Fibroblast of lung (primary cell): ENCODE results near the gene INTS14. TPM values are rescaled to one million over a fixed set of nuclear protein-coding genes. Genes with fewer than 3 reads are reported as not detected.

Source experiments
- DNase-seq, 2 donors: peaks; one replicate each; pipeline versions ENCODE4 v3.0.0 to v3.0.0-alpha.2; 2010; ENCODE audit warnings: low read depth in 2 of 2
- H2AFZ ChIP-seq: 2 replicates; pipeline ENCODE4 v1.5.1; 2012; ENCODE audit warnings: low read length, control low read depth, inconsistent platforms
- H3K27ac ChIP-seq: 2 replicates; pipeline ENCODE4 v1.5.1; 2011; ENCODE audit warnings: low read length, control low read depth; ENCODE audit not compliant: insufficient read depth
- H3K27me3 ChIP-seq: 2 replicates; pipeline ENCODE4 v1.5.1; 2011; ENCODE audit warnings: mild to moderate bottlenecking, low read length; ENCODE audit not compliant: control insufficient read depth, insufficient read depth
- H3K36me3 ChIP-seq: 2 replicates; pipeline ENCODE4 v1.5.1; 2011; ENCODE audit warnings: low read length; ENCODE audit not compliant: control insufficient read depth, insufficient read depth
- H3K4me1 ChIP-seq: 2 replicates; pipeline ENCODE4 v1.5.1; 2011; ENCODE audit warnings: low read length; ENCODE audit not compliant: control insufficient read depth, insufficient read depth; ENCODE audit errors: extremely low read depth
- H3K4me2 ChIP-seq: 2 replicates; pipeline ENCODE4 v1.5.1; 2011; ENCODE audit warnings: low read length, control low read depth; ENCODE audit not compliant: insufficient read depth; ENCODE audit errors: extremely low read depth
- H3K4me3 ChIP-seq, 4 experiments: fragments of 200-600 bp in 1 of 4; sonication (generic) in 1 of 4; replicated peaks in 1 of 4; 2 replicates each; pipeline ENCODE4 v1.5.1; 2011 to 2016; ENCODE audit warnings: low read length in 4 of 4, low read depth in 3 of 4, mild to moderate bottlenecking in 3 of 4, control low read depth in 2 of 4, inconsistent platforms in 1 of 4, mixed read lengths in 1 of 4; ENCODE audit not compliant: insufficient read depth in 1 of 4; ENCODE audit errors: control extremely low read depth in 1 of 4
- H3K79me2 ChIP-seq: 2 replicates; pipeline ENCODE4 v1.5.1; 2012; ENCODE audit warnings: mild to moderate bottlenecking, low read length, inconsistent platforms; ENCODE audit not compliant: control insufficient read depth, insufficient read depth
- H3K9ac ChIP-seq: 2 replicates; pipeline ENCODE4 v1.5.1; 2011; ENCODE audit warnings: mild to moderate bottlenecking, low read length, control low read depth; ENCODE audit not compliant: insufficient read depth
- H3K9me3 ChIP-seq: 2 replicates; pipeline ENCODE4 v1.5.1; 2012; ENCODE audit warnings: low read depth, low read length; ENCODE audit not compliant: control insufficient read depth, insufficient read depth
- H4K20me1 ChIP-seq: 2 replicates; pipeline ENCODE4 v1.5.1; 2011; ENCODE audit warnings: low read length; ENCODE audit not compliant: control insufficient read depth, insufficient read depth; ENCODE audit errors: extremely low read depth
- EZH2 ChIP-seq: IDR thresholded peaks from 2 replicates; pipeline ENCODE4 v1.5.1; 2012; ENCODE audit warnings: low read length, control low read depth, mild to moderate bottlenecking; ENCODE audit errors: missing control alignments
- polyA plus RNA-seq, 2 donors: library from polyadenylated mRNA; depleted of rRNA in 1 of 2; stranded (reverse) in 1 of 2; unstranded in 1 of 2; fragments of >200 nt; gene quantifications; 2 replicates each; pipeline ENCODE4 v1.2.1, GENCODE V29; 2011 to 2012; ENCODE audit warnings: missing spikeins in 1 of 2
- total RNA-seq: library from RNA; depleted of rRNA; stranded (reverse); fragments of >200 nt; gene quantifications from 2 replicates; pipeline ENCODE4 v1.2.1, GENCODE V29; 2014
- TF ChIP-seq, protein P1 (sequence below), 2 donors: IDR thresholded peaks in 1 of 2; conservative IDR thresholded peaks in 1 of 2; 1 replicate in 1 of 2; 2 replicates in 1 of 2; pipeline ENCODE4 v1.5.1; 2011 to 2012; ENCODE audit warnings: low read length in 2 of 2, control low read depth in 1 of 2, inconsistent platforms in 1 of 2, low read depth in 1 of 2, mild to moderate bottlenecking in 1 of 2

The INTS14 gene
- total and polyA plus RNA-seq, 2 donors (not counting 1 experiment from before 2014, with no cell fraction given), result 31.5 to 55.9 TPM

- Histone ChIP-seq H3K9me3 (no peaks in the 10 kb centered on the region), H3K36me3 (no peaks in the 10 kb centered on the region), H3K4me2 (no peak overlapping the region), H3K27ac (no peak overlapping the region), H3K9ac (no peak overlapping the region), H3K4me1 (no peaks in the 10 kb centered on the region), H3K4me3 (no peak overlapping the region), H2AFZ (no peak overlapping the region), H4K20me1 (no peaks in the 10 kb centered on the region), H3K27me3 (no peaks in the 10 kb centered on the region), H3K79me2 (no peaks in the 10 kb centered on the region)
- TF ChIP-seq, protein P1, sequence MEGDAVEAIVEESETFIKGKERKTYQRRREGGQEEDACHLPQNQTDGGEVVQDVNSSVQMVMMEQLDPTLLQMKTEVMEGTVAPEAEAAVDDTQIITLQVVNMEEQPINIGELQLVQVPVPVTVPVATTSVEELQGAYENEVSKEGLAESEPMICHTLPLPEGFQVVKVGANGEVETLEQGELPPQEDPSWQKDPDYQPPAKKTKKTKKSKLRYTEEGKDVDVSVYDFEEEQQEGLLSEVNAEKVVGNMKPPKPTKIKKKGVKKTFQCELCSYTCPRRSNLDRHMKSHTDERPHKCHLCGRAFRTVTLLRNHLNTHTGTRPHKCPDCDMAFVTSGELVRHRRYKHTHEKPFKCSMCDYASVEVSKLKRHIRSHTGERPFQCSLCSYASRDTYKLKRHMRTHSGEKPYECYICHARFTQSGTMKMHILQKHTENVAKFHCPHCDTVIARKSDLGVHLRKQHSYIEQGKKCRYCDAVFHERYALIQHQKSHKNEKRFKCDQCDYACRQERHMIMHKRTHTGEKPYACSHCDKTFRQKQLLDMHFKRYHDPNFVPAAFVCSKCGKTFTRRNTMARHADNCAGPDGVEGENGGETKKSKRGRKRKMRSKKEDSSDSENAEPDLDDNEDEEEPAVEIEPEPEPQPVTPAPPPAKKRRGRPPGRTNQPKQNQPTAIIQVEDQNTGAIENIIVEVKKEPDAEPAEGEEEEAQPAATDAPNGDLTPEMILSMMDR (conservative IDR thresholded peaks at IDR 0.05 in 1 of 2, IDR thresholded peaks at IDR 0.05 in 1 of 2; ENCODE audit: low read depth in 1 of 2, low read length in 2 of 2), result no peak
- no peak for TF ChIP-seq EZH2
- DNase-seq, result no peak
Measured at GRCh38 chr15:65630760-65631159, 19.8 kb upstream of the INTS14 start.

- Histone ChIP-seq H3K4me3 (no peak overlapping the region), H3K9ac (no peak overlapping the region), H3K4me1 (no peaks in the 10 kb centered on the region), H3K27me3 (no peaks in the 10 kb centered on the region), H3K27ac (no peak overlapping the region), H3K9me3 (no peaks in the 10 kb centered on the region), H2AFZ (no peak overlapping the region), H3K4me2 (no peak overlapping the region), H4K20me1 (no peaks in the 10 kb centered on the region), H3K79me2 (no peaks in the 10 kb centered on the region), H3K36me3 (no peaks in the 10 kb centered on the region)
- DNase-seq, result no peak
- TF ChIP-seq EZH2, result no peak
Measured at GRCh38 chr15:65629548-65629947, 18.6 kb upstream of the INTS14 start.

- Histone ChIP-seq H3K27ac (no peak overlapping the region), H3K27me3 (no peaks in the 10 kb centered on the region), H4K20me1 (no peaks in the 10 kb centered on the region), H3K79me2 (no peaks in the 10 kb centered on the region), H3K36me3 (no peaks in the 10 kb centered on the region), H3K4me1 (no peaks in the 10 kb centered on the region), H2AFZ (no peak overlapping the region), H3K4me3 (no peak overlapping the region), H3K4me2 (no peak overlapping the region), H3K9ac (no peak overlapping the region), H3K9me3 (no peaks in the 10 kb centered on the region)
- TF ChIP-seq EZH2, result no peak
- TF ChIP-seq, protein P1 (conservative IDR thresholded peaks at IDR 0.05 in 1 of 2, IDR thresholded peaks at IDR 0.05 in 1 of 2; ENCODE audit: low read depth in 1 of 2, low read length in 2 of 2), result no peak
- DNase-seq, result no peak
Measured at GRCh38 chr15:65626856-65627255, 15.9 kb upstream of the INTS14 start.
